Muscle layer of duodenum (tissue), 2 donors: ENCODE measurements around the gene RMDN2.
A peak's percentile ranks its signal among the peaks of the same experiment; 100 is the strongest.

Source experiments
- H3K27ac ChIP-seq: one replicate; pipeline ENCODE4 v1.7.0; 2013; ENCODE audit warnings: mild to moderate bottlenecking, low read length
- H3K27me3 ChIP-seq: one replicate; pipeline ENCODE4 v1.7.0; 2013; ENCODE audit warnings: low read depth, mild to moderate bottlenecking, control low read depth, low read length
- H3K36me3 ChIP-seq, 2 donors: one replicate each; pipeline ENCODE4 v1.7.0; 2013; ENCODE audit warnings: low read length in 2 of 2, control low read depth in 1 of 2, mild to moderate bottlenecking in 1 of 2; ENCODE audit not compliant: insufficient read depth in 2 of 2, control insufficient read depth in 1 of 2
- H3K4me1 ChIP-seq, 2 donors: one replicate each; pipeline ENCODE4 v1.7.0; 2013; ENCODE audit warnings: low read length in 2 of 2, mild to moderate bottlenecking in 2 of 2, control low read depth in 1 of 2, moderate library complexity in 1 of 2; ENCODE audit not compliant: insufficient read depth in 2 of 2, control insufficient read depth in 1 of 2
- H3K4me3 ChIP-seq, 2 donors: one replicate each; pipeline ENCODE4 v1.7.0; 2013; ENCODE audit warnings: low read length in 2 of 2, low read depth in 1 of 2, mild to moderate bottlenecking in 1 of 2
- H3K9me3 ChIP-seq, 2 donors: one replicate each; pipeline ENCODE4 v1.7.0; 2013; ENCODE audit warnings: low read length in 2 of 2, control low read depth in 1 of 2, mild to moderate bottlenecking in 1 of 2; ENCODE audit not compliant: control insufficient read depth in 1 of 2
- donor health status: healthy.

Gene RMDN2

GRCh38 chr2:37925063-37925897 is at the start of gene RMDN2:
TSS of gene RMDN2 (plus strand) at chr2:37925287. CDS start at chr2:37929278, 3,991 bp downstream.
- H3K4me1 ChIP-seq: peaks cover 0 to 8% of the 10 kb centered on the region in 2 donors
- no peaks in the 10 kb centered on the region for H3K9me3 ChIP-seq
- H3K36me3 ChIP-seq: no peaks in the 10 kb centered on the region
- no peaks in the 10 kb centered on the region for H3K27me3 ChIP-seq
- peak within 1 kb of the TSS; percentile 82 for H3K27ac ChIP-seq
- H3K4me3 ChIP-seq: peak within 1 kb of the TSS; percentile 88 to 92

- Histone ChIP-seq H3K27me3 (no peaks in the 10 kb centered on the region), H3K4me1 (peaks cover 16 to 20% of the 10 kb centered on the region in 2 donors), H3K27ac (no peak overlapping the region), H3K9me3 (no peaks in the 10 kb centered on the region), H3K4me3 (no peak overlapping the region), H3K36me3 (no peaks in the 10 kb centered on the region)
These were observed 49.6 kb upstream of the RMDN2 start for GRCh38 chr2:37875403-37875906.

DNA sequence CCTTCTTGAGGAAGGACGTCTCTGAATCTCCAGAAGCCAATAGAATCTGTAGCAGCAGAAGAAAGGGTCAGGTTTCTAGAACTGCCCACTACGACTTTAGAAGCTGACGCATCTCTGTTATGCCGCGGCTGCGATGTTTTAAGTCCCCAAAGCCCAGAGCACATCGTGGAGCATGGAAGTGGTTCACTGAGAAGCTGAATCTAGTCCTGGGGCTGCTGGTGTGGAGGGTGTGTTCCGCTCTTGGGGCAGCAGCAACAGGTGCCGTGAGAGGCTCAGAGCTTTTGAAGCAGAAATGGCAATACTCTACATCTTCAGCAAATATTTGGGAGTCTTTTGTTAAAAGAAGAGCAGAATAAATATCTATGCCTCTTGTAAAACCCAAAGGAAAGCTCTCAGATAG is 48.9 kb upstream of the RMDN2 start:
- no peak overlapping the region for H3K27ac ChIP-seq

DNA sequence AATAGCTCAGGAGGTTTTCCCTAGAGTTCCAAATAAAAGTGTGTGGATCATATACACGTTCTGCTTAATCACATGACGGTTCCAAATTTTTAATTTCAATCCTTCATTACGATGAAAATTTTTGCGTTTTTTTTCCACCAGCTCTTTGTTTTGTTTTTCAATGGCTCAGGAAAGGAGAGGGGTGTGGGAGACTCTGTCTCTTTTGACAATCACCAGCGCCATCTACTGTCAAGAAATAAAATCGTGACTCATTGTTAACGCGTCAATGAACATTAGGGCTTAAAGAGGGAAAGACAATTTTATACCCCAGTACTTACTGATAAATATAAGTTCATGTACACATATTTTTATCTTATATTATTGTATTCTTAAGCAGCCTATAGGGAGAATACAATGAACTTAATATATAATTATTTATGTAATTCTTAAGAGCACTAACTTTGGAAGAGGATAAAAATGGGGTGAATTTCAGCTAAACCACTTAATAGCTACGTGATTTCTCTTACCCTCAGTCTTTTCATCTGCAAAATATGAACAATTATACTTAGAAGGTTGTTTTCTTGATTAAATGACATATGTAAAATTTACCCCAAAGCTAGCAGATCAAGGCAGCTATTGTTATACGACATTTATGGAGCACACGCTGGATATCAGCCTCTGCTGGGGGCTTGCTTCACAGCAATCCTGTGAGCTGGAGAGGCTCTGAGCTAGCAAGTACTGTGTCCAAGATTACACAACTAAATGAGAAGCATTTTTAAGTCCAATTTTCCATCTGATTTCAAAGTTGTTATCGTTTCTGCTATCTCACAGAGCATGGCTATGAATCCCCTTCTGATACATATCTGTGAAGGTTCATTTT is 47.4 kb upstream of the RMDN2 start:
- no peak overlapping the region for H3K27ac ChIP-seq
- H3K9me3 ChIP-seq: no peaks in the 10 kb centered on the region
- peaks cover 0 to under 1% of the 10 kb centered on the region in 2 donors for H3K4me1 ChIP-seq
- H3K27me3 ChIP-seq: no peaks in the 10 kb centered on the region
- no peak overlapping the region for H3K4me3 ChIP-seq
- H3K36me3 ChIP-seq: no peaks in the 10 kb centered on the region

More for the DNA sequence above, 48.9 kb upstream of the RMDN2 start:
- H3K9me3 ChIP-seq: no peaks in the 10 kb centered on the region
- no peaks in the 10 kb centered on the region for H3K27me3 ChIP-seq
- H3K4me1 ChIP-seq: peaks cover 13 to 14% of the 10 kb centered on the region in 2 donors
- H3K36me3 ChIP-seq: no peaks in the 10 kb centered on the region
- no peak overlapping the region for H3K4me3 ChIP-seq

DNA sequence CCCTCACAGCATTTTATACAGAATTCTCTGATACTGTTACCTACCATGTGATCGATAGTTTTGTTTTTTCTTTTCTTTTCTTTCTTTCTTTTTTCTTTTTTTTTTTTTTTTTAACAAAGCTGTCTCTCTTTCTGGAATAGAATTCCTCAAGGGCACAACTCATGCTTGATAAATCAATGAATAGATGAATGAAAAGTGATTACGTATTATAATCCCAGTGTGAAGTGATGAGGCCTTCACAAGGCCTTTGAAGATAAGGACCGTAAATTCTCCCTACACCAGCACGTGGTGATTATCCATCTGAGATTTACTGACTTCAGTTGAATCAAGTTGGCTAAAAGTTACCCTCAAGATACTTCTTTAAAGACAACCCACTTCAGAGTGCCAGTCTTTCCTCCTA is 46.6 kb upstream of the RMDN2 start:
- Histone ChIP-seq H3K27me3 (no peaks in the 10 kb centered on the region), H3K9me3 (no peaks in the 10 kb centered on the region), H3K27ac (no peak overlapping the region), H3K36me3 (no peaks in the 10 kb centered on the region), H3K4me3 (no peak overlapping the region), H3K4me1 (no peaks in the 10 kb centered on the region)

GRCh38 chr2:37880551-37880950 is 44.5 kb upstream of the RMDN2 start:
- no peaks in the 10 kb centered on the region for H3K9me3 ChIP-seq
- H3K27ac ChIP-seq: no peak overlapping the region
- H3K4me3 ChIP-seq: no peak overlapping the region
- no peaks in the 10 kb centered on the region for H3K4me1 ChIP-seq
- no peaks in the 10 kb centered on the region for H3K36me3 ChIP-seq
- no peaks in the 10 kb centered on the region for H3K27me3 ChIP-seq

DNA sequence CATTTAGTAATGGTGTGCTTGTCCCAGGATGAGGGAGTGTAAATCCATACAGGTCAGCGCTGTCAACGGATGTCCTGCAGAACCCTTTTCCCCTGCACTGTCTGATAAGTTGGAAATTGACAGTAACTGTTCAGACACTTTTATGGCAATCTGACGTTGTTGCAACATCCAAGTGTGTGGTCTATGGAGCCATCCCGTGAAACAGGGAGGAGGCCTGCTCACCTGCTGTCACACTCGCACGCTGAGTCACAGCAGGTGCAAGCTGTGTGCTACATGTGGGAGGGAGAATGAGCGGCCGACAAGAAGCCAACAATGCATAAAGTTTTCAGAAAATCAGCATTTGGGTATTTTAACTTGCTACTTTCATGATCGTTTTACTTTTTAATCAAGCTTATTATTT is 43.7 kb upstream of the RMDN2 start:
- Histone ChIP-seq H3K36me3 (no peaks in the 10 kb centered on the region), H3K4me3 (no peak overlapping the region), H3K9me3 (no peaks in the 10 kb centered on the region), H3K4me1 (no peaks in the 10 kb centered on the region), H3K27me3 (no peaks in the 10 kb centered on the region), H3K27ac (no peak overlapping the region)

GRCh38 chr2:37882036-37882435 is 43.1 kb upstream of the RMDN2 start:
- Histone ChIP-seq H3K27ac (no peak overlapping the region), H3K9me3 (no peaks in the 10 kb centered on the region), H3K4me3 (no peak overlapping the region), H3K27me3 (no peaks in the 10 kb centered on the region), H3K4me1 (no peaks in the 10 kb centered on the region), H3K36me3 (no peaks in the 10 kb centered on the region)

GRCh38 chr2:37883518-37883917 is 41.6 kb upstream of the RMDN2 start:
- H3K9me3 ChIP-seq: no peaks in the 10 kb centered on the region
- no peaks in the 10 kb centered on the region for H3K36me3 ChIP-seq
- no peak overlapping the region for H3K27ac ChIP-seq
- no peak overlapping the region for H3K4me3 ChIP-seq
- H3K27me3 ChIP-seq: no peaks in the 10 kb centered on the region
- H3K4me1 ChIP-seq: no peaks in the 10 kb centered on the region

- H3K4me3 ChIP-seq: no peak overlapping the region
- H3K27me3 ChIP-seq: no peaks in the 10 kb centered on the region
- no peaks in the 10 kb centered on the region for H3K4me1 ChIP-seq
- no peak overlapping the region for H3K27ac ChIP-seq
- no peaks in the 10 kb centered on the region for H3K9me3 ChIP-seq
- H3K36me3 ChIP-seq: no peaks in the 10 kb centered on the region
These were observed 39.6 kb upstream of the RMDN2 start for GRCh38 chr2:37885329-37885993.

DNA sequence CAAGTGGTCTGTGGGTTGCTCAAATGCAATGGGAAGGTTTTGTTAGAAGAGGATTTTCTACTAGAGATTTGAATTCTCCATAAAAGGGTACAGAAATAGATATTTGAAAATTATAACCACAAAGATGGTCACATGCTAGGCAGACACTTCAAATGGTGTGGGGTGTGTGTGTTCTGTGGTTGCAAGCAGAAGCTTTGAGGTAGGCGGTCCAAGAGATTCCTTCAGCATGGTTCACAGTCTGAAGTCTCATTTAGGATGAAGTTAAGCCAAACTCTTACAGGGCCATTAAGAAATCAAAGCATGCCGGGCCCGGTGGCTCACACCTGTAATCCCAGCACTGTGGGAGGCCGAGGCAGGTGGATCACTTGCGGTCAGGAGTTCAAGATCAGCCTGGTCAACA is 38.3 kb upstream of the RMDN2 start:
- Histone ChIP-seq H3K36me3 (no peaks in the 10 kb centered on the region), H3K4me1 (no peaks in the 10 kb centered on the region), H3K27me3 (no peaks in the 10 kb centered on the region), H3K9me3 (no peaks in the 10 kb centered on the region), H3K4me3 (no peak overlapping the region), H3K27ac (no peak overlapping the region)
